GM19099 (cell line): Measurements from ENCODE around the gene ST8SIA6.

ENCODE experiments used
- POLR2A ChIP-seq: IDR thresholded peaks from 3 replicates; pipeline ENCODE4 v1.6.1; 2011; ENCODE audit warnings: low read depth; ENCODE audit not compliant: insufficient read length; ENCODE audit errors: extremely low read depth

ST8SIA6 gene

GRCh38 chr10:17416442-17417211 is 37.8 kb downstream of the ST8SIA6 start:
- no peak for TF ChIP-seq POLR2A

- TF ChIP-seq POLR2A: no peak
Observed at GRCh38 chr10:17415046-17415658, 39.2 kb downstream of the ST8SIA6 start.

- TF ChIP-seq POLR2A: no peak
Observed at GRCh38 chr10:17414484-17414883, 39.9 kb downstream of the ST8SIA6 start.

- TF ChIP-seq POLR2A: no peak
Observed at GRCh38 chr10:17413876-17414275, 40.5 kb downstream of the ST8SIA6 start.

GRCh38 chr10:17412323-17412722 is 42.1 kb downstream of the ST8SIA6 start:
- TF ChIP-seq POLR2A: no peak

GRCh38 chr10:17410907-17411306 is 43.5 kb downstream of the ST8SIA6 start:
- no peak for TF ChIP-seq POLR2A

GRCh38 chr10:17409170-17409733 is 45.1 kb downstream of the ST8SIA6 start:
- TF ChIP-seq POLR2A: no peak

- no peak for TF ChIP-seq POLR2A
Observed at GRCh38 chr10:17407047-17407446, 47.3 kb downstream of the ST8SIA6 start.

- TF ChIP-seq POLR2A: no peak
Observed at GRCh38 chr10:17406036-17406834, 48.2 kb downstream of the ST8SIA6 start.

- TF ChIP-seq POLR2A: no peak
Observed at GRCh38 chr10:17403161-17403560, 51.2 kb downstream of the ST8SIA6 start.

- TF ChIP-seq POLR2A: no peak
Observed at GRCh38 chr10:17396004-17396403, 58.4 kb downstream of the ST8SIA6 start.

- TF ChIP-seq POLR2A: no peak
Observed at GRCh38 chr10:17394854-17395253, 59.5 kb downstream of the ST8SIA6 start.

GRCh38 chr10:17387861-17388503 is 66.4 kb downstream of the ST8SIA6 start:
- TF ChIP-seq POLR2A: no peak

GRCh38 chr10:17386616-17387075 is 67.7 kb downstream of the ST8SIA6 start:
- no peak for TF ChIP-seq POLR2A

GRCh38 chr10:17386021-17386420 is 68.4 kb downstream of the ST8SIA6 start:
- no peak for TF ChIP-seq POLR2A
